ENCODE data around the gene ROR2. TPM values are rescaled to one million over a fixed set of nuclear protein-coding genes. Genes with fewer than 3 reads are reported as not detected.

ROR2 gene
- total RNA-seq, 1 experiment from 2014 or later, result not detected

DNA sequence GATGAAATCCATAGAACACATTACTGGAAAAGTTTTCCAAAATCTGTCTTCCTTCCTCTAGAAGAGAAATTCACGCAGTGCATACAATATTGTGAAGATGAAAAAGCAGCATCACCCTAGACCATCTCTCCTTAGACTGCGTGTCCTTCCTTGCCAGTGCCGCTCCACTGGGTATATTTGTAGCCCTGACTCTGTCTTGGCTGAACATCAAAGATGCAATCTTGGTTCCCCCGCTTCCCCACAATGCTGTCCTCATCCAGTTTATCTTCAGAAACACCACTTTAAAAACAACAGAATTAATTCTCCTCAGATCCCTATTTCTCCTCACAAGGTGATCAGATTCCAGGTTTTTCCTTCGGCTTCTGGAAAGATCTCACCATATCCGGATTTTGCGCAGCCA, 53.9 kb downstream of the ROR2 start:
- no peaks in the 10 kb centered on the region for H4K20me1 ChIP-seq (ENCODE audit: low read length)
- POLR2A ChIA-PET (ENCODE audit: unreplicated experiment), result no interaction called here
- H3K9ac ChIP-seq (ENCODE audit: low read length), result no peak overlapping the region
- H3K4me1 ChIP-seq (ENCODE audit: insufficient read depth, low read length), result no peaks in the 10 kb centered on the region
- H3K27ac ChIP-seq (ENCODE audit: low read length), result no peak overlapping the region
- ATAC-seq, result no peak
- TF ChIP-seq, protein P1, sequence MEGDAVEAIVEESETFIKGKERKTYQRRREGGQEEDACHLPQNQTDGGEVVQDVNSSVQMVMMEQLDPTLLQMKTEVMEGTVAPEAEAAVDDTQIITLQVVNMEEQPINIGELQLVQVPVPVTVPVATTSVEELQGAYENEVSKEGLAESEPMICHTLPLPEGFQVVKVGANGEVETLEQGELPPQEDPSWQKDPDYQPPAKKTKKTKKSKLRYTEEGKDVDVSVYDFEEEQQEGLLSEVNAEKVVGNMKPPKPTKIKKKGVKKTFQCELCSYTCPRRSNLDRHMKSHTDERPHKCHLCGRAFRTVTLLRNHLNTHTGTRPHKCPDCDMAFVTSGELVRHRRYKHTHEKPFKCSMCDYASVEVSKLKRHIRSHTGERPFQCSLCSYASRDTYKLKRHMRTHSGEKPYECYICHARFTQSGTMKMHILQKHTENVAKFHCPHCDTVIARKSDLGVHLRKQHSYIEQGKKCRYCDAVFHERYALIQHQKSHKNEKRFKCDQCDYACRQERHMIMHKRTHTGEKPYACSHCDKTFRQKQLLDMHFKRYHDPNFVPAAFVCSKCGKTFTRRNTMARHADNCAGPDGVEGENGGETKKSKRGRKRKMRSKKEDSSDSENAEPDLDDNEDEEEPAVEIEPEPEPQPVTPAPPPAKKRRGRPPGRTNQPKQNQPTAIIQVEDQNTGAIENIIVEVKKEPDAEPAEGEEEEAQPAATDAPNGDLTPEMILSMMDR (conservative IDR thresholded peaks at IDR 0.05; ENCODE audit: low read depth, low read length), result no peak
- H3K9me2 ChIP-seq (replicated peaks; ENCODE audit: low read length), result no peaks in the 10 kb centered on the region
- CTCF ChIA-PET, result no interaction called here
- DNase-seq, result no peak
- H3K4me2 ChIP-seq (ENCODE audit: low read length), result no peak overlapping the region
- no TSS peak for BruUV-seq (replicated peaks)
- intact Hi-C loops (cut with micrococcal nuclease), result no loop called here
- H2AFZ ChIP-seq (ENCODE audit: low read length), result no peak overlapping the region
- H3K4me3 ChIP-seq (ENCODE audit: low read length), result no peak overlapping the region
- peaks cover 21% of the 10 kb centered on the region for H3K27me3 ChIP-seq (ENCODE audit: low read length)
- H3K79me2 ChIP-seq (ENCODE audit: low read length), result no peaks in the 10 kb centered on the region
- no peaks in the 10 kb centered on the region for H3K36me3 ChIP-seq (ENCODE audit: low read depth, low read length)
- H3K9me3 ChIP-seq (ENCODE audit: low read length), result no peaks in the 10 kb centered on the region
- H3F3A ChIP-seq (ENCODE audit: low read length, unreplicated experiment), result no peaks in the 10 kb centered on the region

DNA sequence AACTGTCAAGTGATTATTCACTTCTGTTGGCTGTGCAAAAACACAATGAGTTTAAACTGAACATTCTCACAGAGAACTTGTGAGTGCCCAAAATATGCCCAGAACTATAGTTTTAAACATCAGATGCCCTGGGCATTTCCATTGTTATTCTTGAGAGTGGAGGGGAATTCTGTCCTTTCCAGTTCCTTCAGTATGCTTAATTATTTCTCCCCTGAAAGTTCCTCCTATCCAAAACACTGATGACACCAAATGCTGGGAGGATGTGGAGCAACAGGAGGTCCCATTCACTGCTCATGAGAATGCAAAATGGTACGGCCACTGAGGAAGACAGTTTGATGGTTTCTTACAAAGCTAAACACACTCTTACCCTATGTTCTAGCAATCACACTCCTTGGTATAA, 55.5 kb downstream of the ROR2 start:
- no peak overlapping the region for H3K27ac ChIP-seq (ENCODE audit: low read length)
- BruUV-seq (replicated peaks), result no TSS peak
- H3K9me2 ChIP-seq (replicated peaks; ENCODE audit: low read length), result no peaks in the 10 kb centered on the region
- ATAC-seq (no peak), DNase-seq (no peak)
- peaks cover 32% of the 10 kb centered on the region for H3K27me3 ChIP-seq (ENCODE audit: low read length)
- H3K4me1 ChIP-seq (ENCODE audit: insufficient read depth, low read length), result no peaks in the 10 kb centered on the region
- intact Hi-C loops (cut with micrococcal nuclease), result no loop called here
- ChIA-PET POLR2A (ENCODE audit: unreplicated experiment) (no interaction called here), CTCF (no interaction called here)
- no peak overlapping the region for H3K4me3 ChIP-seq (ENCODE audit: low read length)
- H4K20me1 ChIP-seq (ENCODE audit: low read length), result no peaks in the 10 kb centered on the region
- no peaks in the 10 kb centered on the region for H3K79me2 ChIP-seq (ENCODE audit: low read length)
- no peak overlapping the region for H2AFZ ChIP-seq (ENCODE audit: low read length)
- TF ChIP-seq, protein P1 (conservative IDR thresholded peaks at IDR 0.05; ENCODE audit: low read depth, low read length), result no peak
- TF ChIP-seq EZH2phosphoT487 (IDR thresholded peaks at IDR 0.05; ENCODE audit: borderline replicate concordance, low read length), result no peak
- TF ChIP-seq EZH2 (IDR thresholded peaks at IDR 0.05; ENCODE audit: low read length, unreplicated experiment), result no peak
- no peaks in the 10 kb centered on the region for H3K36me3 ChIP-seq (ENCODE audit: low read depth, low read length)
- no peak overlapping the region for H3K4me2 ChIP-seq (ENCODE audit: low read length)
- H3K9me3 ChIP-seq (ENCODE audit: low read length), result no peaks in the 10 kb centered on the region
- H3F3A ChIP-seq (ENCODE audit: low read length, unreplicated experiment), result no peaks in the 10 kb centered on the region
- no peak overlapping the region for H3K9ac ChIP-seq (ENCODE audit: low read length)

DNA sequence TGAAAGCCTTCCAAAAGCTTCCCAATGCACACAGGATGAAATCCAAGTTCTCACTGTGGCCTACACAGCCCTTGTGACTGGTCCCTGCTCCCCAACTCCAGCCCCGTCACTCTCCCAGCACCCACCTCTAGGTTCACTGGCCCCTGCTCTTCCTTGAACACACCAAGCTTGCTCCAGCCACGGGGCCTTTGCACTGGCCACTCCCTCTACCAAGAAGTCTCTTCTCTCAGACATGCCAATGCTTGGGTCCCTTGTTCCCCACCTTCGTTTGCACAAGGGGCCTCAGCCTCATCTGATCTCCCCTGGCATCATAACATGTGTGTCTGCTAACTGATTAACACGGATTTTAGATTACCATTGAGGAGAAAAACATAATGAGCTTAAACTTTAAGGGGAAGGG, 56.0 kb downstream of the ROR2 start:
- CTCF ChIA-PET, result no interaction called here
- no TSS peak for BruUV-seq (replicated peaks)
- H3K36me3 ChIP-seq (ENCODE audit: low read depth, low read length), result no peaks in the 10 kb centered on the region
- no peak overlapping the region for H3K4me2 ChIP-seq (ENCODE audit: low read length)
- H2AFZ ChIP-seq (ENCODE audit: low read length), result no peak overlapping the region
- intact Hi-C loops (cut with micrococcal nuclease), result no loop called here
- H3K9me2 ChIP-seq (replicated peaks; ENCODE audit: low read length), result no peaks in the 10 kb centered on the region
- peaks cover 37% of the 10 kb centered on the region for H3K27me3 ChIP-seq (ENCODE audit: low read length)
- no peak overlapping the region for H3K27ac ChIP-seq (ENCODE audit: low read length)
- H3F3A ChIP-seq (ENCODE audit: low read length, unreplicated experiment), result no peaks in the 10 kb centered on the region
- no peaks in the 10 kb centered on the region for H3K9me3 ChIP-seq (ENCODE audit: low read length)
- H3K79me2 ChIP-seq (ENCODE audit: low read length), result no peaks in the 10 kb centered on the region
- no peaks in the 10 kb centered on the region for H3K4me1 ChIP-seq (ENCODE audit: insufficient read depth, low read length)
- H3K4me3 ChIP-seq (ENCODE audit: low read length), result no peak overlapping the region
- TF ChIP-seq EZH2 (IDR thresholded peaks at IDR 0.05; ENCODE audit: low read length, unreplicated experiment), result no peak
- TF ChIP-seq, protein P1 (conservative IDR thresholded peaks at IDR 0.05; ENCODE audit: low read depth, low read length), result no peak
- no peak for TF ChIP-seq EZH2phosphoT487 (IDR thresholded peaks at IDR 0.05; ENCODE audit: borderline replicate concordance, low read length)
- H4K20me1 ChIP-seq (ENCODE audit: low read length), result no peaks in the 10 kb centered on the region
- POLR2A ChIA-PET (ENCODE audit: unreplicated experiment), result no interaction called here
- no peak overlapping the region for H3K9ac ChIP-seq (ENCODE audit: low read length)
- ATAC-seq (no peak), DNase-seq (no peak)

Measured in PC-3 (cell line).